Measurements from ENCODE around the gene SERPINA10.

SERPINA10 gene

DNA sequence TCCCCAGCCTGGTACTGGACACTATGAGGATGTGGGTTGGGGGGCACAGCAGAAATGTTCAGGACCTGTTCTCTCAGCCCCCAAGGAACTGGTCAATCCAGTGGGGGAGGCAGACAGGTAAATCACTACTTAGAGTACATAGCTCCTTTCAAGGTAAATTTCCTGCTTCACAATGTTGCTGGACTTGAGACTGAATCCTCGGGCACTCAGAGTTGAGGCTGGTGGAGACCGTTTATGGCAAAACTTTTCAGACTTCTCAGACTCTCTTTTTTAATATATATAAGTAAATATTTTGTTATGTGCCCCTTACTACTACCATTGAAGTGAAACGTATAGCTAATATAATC, 483 bp upstream of the SERPINA10 start:
- no peak overlapping the region for H2AK5ac ChIP-seq (ENCODE audit: low read length)
- no peak overlapping the region for H3K9ac ChIP-seq (ENCODE audit: low read length)
- no peak overlapping the region for H3K56ac ChIP-seq (ENCODE audit: low read length)
- no peak for DNase-seq
- no peaks in the 10 kb centered on the region for H3K79me1 ChIP-seq (ENCODE audit: low read length)
- no peak overlapping the region for H3K23ac ChIP-seq (ENCODE audit: low read length)
- H4K5ac ChIP-seq (ENCODE audit: low read length): no peak overlapping the region
- no peak overlapping the region for H2BK120ac ChIP-seq (ENCODE audit: low read depth, low read length)
- no peaks in the 10 kb centered on the region for H3K36me3 ChIP-seq (ENCODE audit: control insufficient read depth, insufficient read depth, low read length)
- H3K79me2 ChIP-seq (ENCODE audit: control insufficient read depth, insufficient read depth, low read length): no peaks in the 10 kb centered on the region
- H4K8ac ChIP-seq (ENCODE audit: low read depth, low read length): no peak overlapping the region
- no peak overlapping the region for H3K27ac ChIP-seq (ENCODE audit: low read depth, low read length)
- no peak overlapping the region for H2BK15ac ChIP-seq (replicated peaks; ENCODE audit: low read depth)
- H3K4me3 ChIP-seq (ENCODE audit: low read length): no peak overlapping the region
- H3K4me2 ChIP-seq (ENCODE audit: low read length): no peak overlapping the region
- H3K4me1 ChIP-seq (ENCODE audit: control insufficient read depth, low read depth, low read length): no peaks in the 10 kb centered on the region
- no peak overlapping the region for H3K4ac ChIP-seq (ENCODE audit: low read depth, low read length)
- no CpG with 5 or more reads among the region's 3 CpGs for WGBS (ENCODE audit: extremely low coverage, insufficient coverage, low lambda C conversion rate)
- H3K18ac ChIP-seq (ENCODE audit: low read length): no peak overlapping the region
- H3K27me3 ChIP-seq (ENCODE audit: insufficient read depth, low read length, poor library complexity): no peaks in the 10 kb centered on the region
- no peak overlapping the region for H2BK5ac ChIP-seq (ENCODE audit: low read length)

DNA sequence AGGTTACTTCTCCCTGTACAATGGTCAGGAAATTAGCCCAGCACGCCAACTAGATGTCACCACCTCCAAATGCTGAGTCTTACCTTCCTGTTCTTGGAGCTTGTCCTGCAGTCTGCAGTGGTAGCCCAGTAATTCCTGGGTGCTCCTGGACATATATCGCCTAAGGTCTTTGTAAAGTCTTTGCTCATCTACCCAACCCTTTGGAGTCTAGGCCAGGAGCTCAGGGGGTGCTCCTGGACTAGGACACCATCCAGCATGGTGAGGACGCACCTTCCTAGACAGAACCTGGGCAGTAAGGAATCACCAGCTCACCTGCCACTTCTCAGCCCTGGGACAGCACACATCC, 569 bp downstream of the SERPINA10 start:
- Histone ChIP-seq H2BK120ac (ENCODE audit: low read depth, low read length) (no peak overlapping the region), H2BK15ac (replicated peaks; ENCODE audit: low read depth) (no peak overlapping the region), H3K36me3 (ENCODE audit: control insufficient read depth, insufficient read depth, low read length) (no peaks in the 10 kb centered on the region), H3K79me1 (ENCODE audit: low read length) (no peaks in the 10 kb centered on the region), H3K4me2 (ENCODE audit: low read length) (no peak overlapping the region), H4K5ac (ENCODE audit: low read length) (no peak overlapping the region), H3K4me3 (ENCODE audit: low read length) (no peak overlapping the region), H3K79me2 (ENCODE audit: control insufficient read depth, insufficient read depth, low read length) (no peaks in the 10 kb centered on the region), H2AK5ac (ENCODE audit: low read length) (no peak overlapping the region), H4K8ac (ENCODE audit: low read depth, low read length) (no peak overlapping the region), H2BK5ac (ENCODE audit: low read length) (no peak overlapping the region), H3K56ac (ENCODE audit: low read length) (no peak overlapping the region), H3K18ac (ENCODE audit: low read length) (no peak overlapping the region), H3K4ac (ENCODE audit: low read depth, low read length) (no peak overlapping the region), H3K4me1 (ENCODE audit: control insufficient read depth, low read depth, low read length) (no peaks in the 10 kb centered on the region), H3K9ac (ENCODE audit: low read length) (no peak overlapping the region), H3K23ac (ENCODE audit: low read length) (no peak overlapping the region), H3K27ac (ENCODE audit: low read depth, low read length) (no peak overlapping the region), H3K27me3 (ENCODE audit: insufficient read depth, low read length, poor library complexity) (no peaks in the 10 kb centered on the region)
- DNase-seq: no peak
- WGBS (ENCODE audit: extremely low coverage, insufficient coverage, low lambda C conversion rate): no CpG with 5 or more reads among the region's 3 CpGs

DNA sequence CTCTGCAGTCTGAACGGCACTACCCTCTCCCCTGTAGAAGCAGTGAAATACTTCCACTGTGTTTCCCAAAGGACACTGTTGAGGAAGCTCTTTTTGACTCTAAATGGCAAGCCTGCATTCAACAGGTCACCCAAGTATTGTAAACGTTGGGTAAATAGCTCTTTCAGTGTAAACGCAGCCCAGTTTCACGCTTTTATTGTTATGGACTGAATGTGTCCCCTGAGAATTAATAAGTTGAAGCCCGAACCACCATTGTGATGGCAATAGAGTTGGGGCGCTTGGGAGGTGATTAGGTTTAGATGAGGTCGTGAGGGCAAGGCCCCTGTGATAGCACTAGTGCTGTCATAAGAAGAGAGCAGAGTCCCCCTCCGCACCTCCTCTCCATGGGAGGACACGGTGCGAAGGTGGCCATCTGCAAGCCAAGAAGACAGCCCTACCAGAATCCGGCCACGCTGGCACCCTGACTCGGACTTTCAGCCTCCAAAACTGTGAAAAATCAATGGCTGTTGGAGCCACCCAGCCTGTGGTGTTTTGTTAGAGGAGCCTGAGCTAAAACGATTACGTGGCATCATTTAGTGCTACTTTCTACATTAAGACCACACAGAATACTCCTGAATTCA, 1.1 kb downstream of the SERPINA10 start:
- Histone ChIP-seq H2BK15ac (replicated peaks; ENCODE audit: low read depth) (no peak overlapping the region), H3K4me2 (ENCODE audit: low read length) (no peak overlapping the region), H3K56ac (ENCODE audit: low read length) (no peak overlapping the region), H3K27me3 (ENCODE audit: insufficient read depth, low read length, poor library complexity) (no peaks in the 10 kb centered on the region), H3K79me1 (ENCODE audit: low read length) (no peaks in the 10 kb centered on the region), H3K23ac (ENCODE audit: low read length) (no peak overlapping the region), H3K18ac (ENCODE audit: low read length) (no peak overlapping the region), H3K4me3 (ENCODE audit: low read length) (no peak overlapping the region), H3K4ac (ENCODE audit: low read depth, low read length) (no peak overlapping the region), H3K79me2 (ENCODE audit: control insufficient read depth, insufficient read depth, low read length) (no peaks in the 10 kb centered on the region), H4K5ac (ENCODE audit: low read length) (no peak overlapping the region), H3K4me1 (ENCODE audit: control insufficient read depth, low read depth, low read length) (no peaks in the 10 kb centered on the region), H2AK5ac (ENCODE audit: low read length) (no peak overlapping the region), H4K8ac (ENCODE audit: low read depth, low read length) (no peak overlapping the region), H3K9ac (ENCODE audit: low read length) (no peak overlapping the region), H2BK120ac (ENCODE audit: low read depth, low read length) (no peak overlapping the region), H3K27ac (ENCODE audit: low read depth, low read length) (no peak overlapping the region), H3K36me3 (ENCODE audit: control insufficient read depth, insufficient read depth, low read length) (no peaks in the 10 kb centered on the region), H2BK5ac (ENCODE audit: low read length) (no peak overlapping the region)
- no CpG with 5 or more reads among the region's 15 CpGs for WGBS (ENCODE audit: extremely low coverage, insufficient coverage, low lambda C conversion rate)
- DNase-seq: no peak

DNA sequence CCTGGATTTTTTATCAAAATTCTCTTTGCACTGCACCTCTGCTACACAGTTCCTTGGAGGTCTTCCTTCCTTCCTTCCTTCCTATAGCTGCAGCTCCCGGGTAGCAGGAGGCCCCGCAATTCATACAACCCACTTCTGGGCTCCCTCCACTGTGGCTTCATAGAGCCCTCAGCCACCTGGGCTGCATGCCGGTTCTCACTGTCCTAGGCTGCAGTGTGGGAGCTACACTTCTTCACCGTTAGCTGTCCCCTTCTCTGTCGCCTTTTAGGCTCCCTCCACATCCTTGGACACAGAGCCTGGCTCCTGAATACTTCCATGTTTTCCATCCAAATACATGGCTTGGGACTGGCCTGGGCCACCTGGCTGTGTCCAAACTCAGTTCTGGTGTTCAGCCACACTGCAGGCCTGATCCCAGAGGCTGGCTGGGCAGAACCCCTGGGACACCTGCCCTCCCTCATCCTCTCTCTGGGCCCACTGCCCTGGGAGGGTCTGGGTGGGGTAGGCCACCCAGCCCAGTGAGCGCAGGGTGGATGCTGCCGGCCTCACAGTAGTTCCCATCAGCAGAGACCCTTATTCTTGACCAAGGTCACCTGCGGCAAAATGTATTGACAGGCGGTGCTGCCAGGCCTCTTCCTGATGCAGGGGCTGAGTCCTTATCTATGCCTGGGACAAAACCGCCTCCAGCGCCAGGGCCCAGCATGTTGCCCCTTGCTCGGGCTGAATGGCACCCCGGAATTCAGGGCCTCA, 1.7 kb downstream of the SERPINA10 start:
- Histone ChIP-seq H3K4me3 (ENCODE audit: low read length) (no peak overlapping the region), H3K27ac (ENCODE audit: low read depth, low read length) (no peak overlapping the region), H2AK5ac (ENCODE audit: low read length) (no peak overlapping the region), H3K36me3 (ENCODE audit: control insufficient read depth, insufficient read depth, low read length) (no peaks in the 10 kb centered on the region), H3K56ac (ENCODE audit: low read length) (no peak overlapping the region), H3K9ac (ENCODE audit: low read length) (no peak overlapping the region), H3K4ac (ENCODE audit: low read depth, low read length) (no peak overlapping the region), H4K5ac (ENCODE audit: low read length) (no peak overlapping the region), H3K79me1 (ENCODE audit: low read length) (no peaks in the 10 kb centered on the region), H2BK120ac (ENCODE audit: low read depth, low read length) (no peak overlapping the region), H3K27me3 (ENCODE audit: insufficient read depth, low read length, poor library complexity) (no peaks in the 10 kb centered on the region), H3K4me2 (ENCODE audit: low read length) (no peak overlapping the region), H2BK15ac (replicated peaks; ENCODE audit: low read depth) (no peak overlapping the region), H2BK5ac (ENCODE audit: low read length) (no peak overlapping the region), H3K18ac (ENCODE audit: low read length) (no peak overlapping the region), H4K8ac (ENCODE audit: low read depth, low read length) (no peak overlapping the region), H3K79me2 (ENCODE audit: control insufficient read depth, insufficient read depth, low read length) (no peaks in the 10 kb centered on the region), H3K4me1 (ENCODE audit: control insufficient read depth, low read depth, low read length) (no peaks in the 10 kb centered on the region), H3K23ac (ENCODE audit: low read length) (no peak overlapping the region)
- no CpG with 5 or more reads among the region's 13 CpGs for WGBS (ENCODE audit: extremely low coverage, insufficient coverage, low lambda C conversion rate)
- DNase-seq: no peak

DNA sequence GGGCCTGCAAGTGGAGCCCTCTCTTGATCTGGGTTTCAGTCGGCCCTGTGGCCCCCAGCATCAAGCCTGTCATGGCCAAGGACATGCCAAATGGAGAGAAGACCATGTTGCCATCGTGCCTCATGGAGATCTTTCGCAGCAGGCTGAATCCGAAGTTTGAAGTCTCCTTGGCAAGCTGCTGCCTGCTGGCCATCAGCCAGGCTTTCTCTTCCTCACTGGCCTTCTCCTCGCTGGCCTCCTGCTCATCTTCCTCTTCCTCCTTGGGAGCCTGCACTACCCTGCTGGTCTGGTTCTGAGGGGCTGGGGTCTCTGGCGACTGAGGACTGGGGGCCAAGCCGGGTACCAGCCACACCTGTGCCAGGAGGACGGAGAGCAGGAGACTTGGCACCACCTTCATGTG, 2.9 kb downstream of the SERPINA10 start:
- WGBS (ENCODE audit: extremely low coverage, insufficient coverage, low lambda C conversion rate): no CpG with 5 or more reads among the region's 8 CpGs
- no peak overlapping the region for H4K8ac ChIP-seq (ENCODE audit: low read depth, low read length)
- H2BK5ac ChIP-seq (ENCODE audit: low read length): no peak overlapping the region
- no peaks in the 10 kb centered on the region for H3K27me3 ChIP-seq (ENCODE audit: insufficient read depth, low read length, poor library complexity)
- H3K36me3 ChIP-seq (ENCODE audit: control insufficient read depth, insufficient read depth, low read length): no peaks in the 10 kb centered on the region
- no peak for DNase-seq
- H3K23ac ChIP-seq (ENCODE audit: low read length): no peak overlapping the region
- H3K79me2 ChIP-seq (ENCODE audit: control insufficient read depth, insufficient read depth, low read length): no peaks in the 10 kb centered on the region
- no peak overlapping the region for H3K4me3 ChIP-seq (ENCODE audit: low read length)
- no peak overlapping the region for H2BK15ac ChIP-seq (replicated peaks; ENCODE audit: low read depth)
- no peak overlapping the region for H4K5ac ChIP-seq (ENCODE audit: low read length)
- H3K4me1 ChIP-seq (ENCODE audit: control insufficient read depth, low read depth, low read length): no peaks in the 10 kb centered on the region
- H3K4me2 ChIP-seq (ENCODE audit: low read length): no peak overlapping the region
- H3K9ac ChIP-seq (ENCODE audit: low read length): no peak overlapping the region
- H3K79me1 ChIP-seq (ENCODE audit: low read length): no peaks in the 10 kb centered on the region
- no peak overlapping the region for H3K4ac ChIP-seq (ENCODE audit: low read depth, low read length)
- no peak overlapping the region for H3K27ac ChIP-seq (ENCODE audit: low read depth, low read length)
- H3K56ac ChIP-seq (ENCODE audit: low read length): no peak overlapping the region
- no peak overlapping the region for H2BK120ac ChIP-seq (ENCODE audit: low read depth, low read length)
- H2AK5ac ChIP-seq (ENCODE audit: low read length): no peak overlapping the region
- no peak overlapping the region for H3K18ac ChIP-seq (ENCODE audit: low read length)
